ENCODE results near the gene C1orf232.
A peak's percentile ranks its signal among the peaks of the same experiment; 100 is the strongest.

C1orf232 gene

DNA sequence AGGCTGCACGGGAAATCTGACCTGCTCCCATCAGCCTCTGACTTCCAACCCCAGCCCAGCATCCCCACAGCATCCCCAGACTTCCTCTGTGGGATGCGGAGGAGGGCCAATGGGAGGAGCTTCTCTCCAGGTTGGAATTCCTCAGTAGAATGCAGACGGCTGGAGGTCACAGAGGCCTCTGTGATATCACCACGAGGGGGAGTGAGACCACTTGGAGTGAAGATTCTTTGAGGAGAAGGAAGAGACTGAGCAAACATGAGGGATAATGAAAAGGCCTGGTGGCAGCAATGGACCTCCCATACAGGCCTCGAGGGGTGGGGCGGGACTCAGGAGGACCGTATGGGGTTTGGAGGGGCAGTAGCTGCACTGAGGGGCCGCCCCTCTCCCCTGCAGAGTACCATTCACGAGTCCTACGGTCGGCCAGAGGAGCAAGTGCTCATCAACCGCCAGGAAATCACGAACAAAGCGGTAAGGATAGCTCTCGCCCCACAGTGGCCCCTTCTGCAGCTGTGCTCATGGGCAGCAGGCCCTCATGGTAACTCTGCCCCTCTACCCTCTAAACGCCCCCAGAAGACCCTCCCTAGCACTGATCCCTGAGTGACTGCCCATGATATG, 21.7 kb upstream of the C1orf232 start, which contains the start of gene CATSPER4:
Gene CATSPER4 (plus strand): TSS at position 230 of the 615 bp plus-strand sequence. CDS start 26 bp downstream, at position 256.
- H3K9me3 ChIP-seq (ENCODE audit: control insufficient read depth, insufficient read depth, low read depth, low read length), result no peaks in the 10 kb centered on the region
- TF ChIP-seq ZNF664 (tag by site-specific recombination; IDR thresholded peaks at IDR 0.05) (no peak), ZNF677 (tag by site-specific recombination; IDR thresholded peaks at IDR 0.05) (no peak), ZFP69B (tag by site-specific recombination; IDR thresholded peaks at IDR 0.05) (no peak), EGR2 (tag by site-specific recombination; IDR thresholded peaks at IDR 0.05; ENCODE audit: low read depth) (peak; percentile 16; the same call in 1 of the 2 replicates), ZNF48 (tag by site-specific recombination; IDR thresholded peaks at IDR 0.05) (no peak), ZNF571 (tag by site-specific recombination; IDR thresholded peaks at IDR 0.05) (no peak), ZNF350 (tag by site-specific recombination; IDR thresholded peaks at IDR 0.05) (no peak), MYNN (tag by site-specific recombination; IDR thresholded peaks at IDR 0.05; ENCODE audit: borderline replicate concordance) (no peak), GLIS2 (tag by site-specific recombination; IDR thresholded peaks at IDR 0.05) (peak; percentile 22; the same call in 1 of the 2 replicates), TRIM28 (IDR thresholded peaks at IDR 0.05; ENCODE audit: borderline replicate concordance, low read length) (no peak), ZNF221 (tag by site-specific recombination; IDR thresholded peaks at IDR 0.05; ENCODE audit: borderline replicate concordance) (no peak), ZNF791 (tag by site-specific recombination; IDR thresholded peaks at IDR 0.05) (no peak), ZNF169 (tag by site-specific recombination; IDR thresholded peaks at IDR 0.05) (no peak), ZNF239 (tag by site-specific recombination; IDR thresholded peaks at IDR 0.05) (no peak), ZIC2 (tag by site-specific recombination; IDR thresholded peaks at IDR 0.05) (peak; percentile 40), ZNF596 (tag by site-specific recombination; IDR thresholded peaks at IDR 0.05) (no peak), ZBTB17 (tag by site-specific recombination; IDR thresholded peaks at IDR 0.05) (0 out of 2 replicates have a peak, but pooled peaks have one; percentile 22), ZNF157 (tag by site-specific recombination; IDR thresholded peaks at IDR 0.05) (no peak)
- TF ChIP-seq, protein P1, sequence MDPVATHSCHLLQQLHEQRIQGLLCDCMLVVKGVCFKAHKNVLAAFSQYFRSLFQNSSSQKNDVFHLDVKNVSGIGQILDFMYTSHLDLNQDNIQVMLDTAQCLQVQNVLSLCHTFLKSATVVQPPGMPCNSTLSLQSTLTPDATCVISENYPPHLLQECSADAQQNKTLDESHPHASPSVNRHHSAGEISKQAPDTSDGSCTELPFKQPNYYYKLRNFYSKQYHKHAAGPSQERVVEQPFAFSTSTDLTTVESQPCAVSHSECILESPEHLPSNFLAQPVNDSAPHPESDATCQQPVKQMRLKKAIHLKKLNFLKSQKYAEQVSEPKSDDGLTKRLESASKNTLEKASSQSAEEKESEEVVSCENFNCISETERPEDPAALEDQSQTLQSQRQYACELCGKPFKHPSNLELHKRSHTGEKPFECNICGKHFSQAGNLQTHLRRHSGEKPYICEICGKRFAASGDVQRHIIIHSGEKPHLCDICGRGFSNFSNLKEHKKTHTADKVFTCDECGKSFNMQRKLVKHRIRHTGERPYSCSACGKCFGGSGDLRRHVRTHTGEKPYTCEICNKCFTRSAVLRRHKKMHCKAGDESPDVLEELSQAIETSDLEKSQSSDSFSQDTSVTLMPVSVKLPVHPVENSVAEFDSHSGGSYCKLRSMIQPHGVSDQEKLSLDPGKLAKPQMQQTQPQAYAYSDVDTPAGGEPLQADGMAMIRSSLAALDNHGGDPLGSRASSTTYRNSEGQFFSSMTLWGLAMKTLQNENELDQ (tag by site-specific recombination; IDR thresholded peaks at IDR 0.05; ENCODE audit: low read depth), result no peak
- TF ChIP-seq, protein P2, sequence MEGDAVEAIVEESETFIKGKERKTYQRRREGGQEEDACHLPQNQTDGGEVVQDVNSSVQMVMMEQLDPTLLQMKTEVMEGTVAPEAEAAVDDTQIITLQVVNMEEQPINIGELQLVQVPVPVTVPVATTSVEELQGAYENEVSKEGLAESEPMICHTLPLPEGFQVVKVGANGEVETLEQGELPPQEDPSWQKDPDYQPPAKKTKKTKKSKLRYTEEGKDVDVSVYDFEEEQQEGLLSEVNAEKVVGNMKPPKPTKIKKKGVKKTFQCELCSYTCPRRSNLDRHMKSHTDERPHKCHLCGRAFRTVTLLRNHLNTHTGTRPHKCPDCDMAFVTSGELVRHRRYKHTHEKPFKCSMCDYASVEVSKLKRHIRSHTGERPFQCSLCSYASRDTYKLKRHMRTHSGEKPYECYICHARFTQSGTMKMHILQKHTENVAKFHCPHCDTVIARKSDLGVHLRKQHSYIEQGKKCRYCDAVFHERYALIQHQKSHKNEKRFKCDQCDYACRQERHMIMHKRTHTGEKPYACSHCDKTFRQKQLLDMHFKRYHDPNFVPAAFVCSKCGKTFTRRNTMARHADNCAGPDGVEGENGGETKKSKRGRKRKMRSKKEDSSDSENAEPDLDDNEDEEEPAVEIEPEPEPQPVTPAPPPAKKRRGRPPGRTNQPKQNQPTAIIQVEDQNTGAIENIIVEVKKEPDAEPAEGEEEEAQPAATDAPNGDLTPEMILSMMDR (tag by site-specific recombination; IDR thresholded peaks at IDR 0.05), result peak; percentile 46; the same call in 1 of the 2 replicates
- TF ChIP-seq, protein P3, sequence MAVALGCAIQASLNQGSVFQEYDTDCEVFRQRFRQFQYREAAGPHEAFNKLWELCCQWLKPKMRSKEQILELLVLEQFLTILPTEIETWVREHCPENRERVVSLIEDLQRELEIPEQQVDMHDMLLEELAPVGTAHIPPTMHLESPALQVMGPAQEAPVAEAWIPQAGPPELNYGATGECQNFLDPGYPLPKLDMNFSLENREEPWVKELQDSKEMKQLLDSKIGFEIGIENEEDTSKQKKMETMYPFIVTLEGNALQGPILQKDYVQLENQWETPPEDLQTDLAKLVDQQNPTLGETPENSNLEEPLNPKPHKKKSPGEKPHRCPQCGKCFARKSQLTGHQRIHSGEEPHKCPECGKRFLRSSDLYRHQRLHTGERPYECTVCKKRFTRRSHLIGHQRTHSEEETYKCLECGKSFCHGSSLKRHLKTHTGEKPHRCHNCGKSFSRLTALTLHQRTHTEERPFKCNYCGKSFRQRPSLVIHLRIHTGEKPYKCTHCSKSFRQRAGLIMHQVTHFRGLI (tag by site-specific recombination; IDR thresholded peaks at IDR 0.05), result no peak
- TF ChIP-seq, protein P4, sequence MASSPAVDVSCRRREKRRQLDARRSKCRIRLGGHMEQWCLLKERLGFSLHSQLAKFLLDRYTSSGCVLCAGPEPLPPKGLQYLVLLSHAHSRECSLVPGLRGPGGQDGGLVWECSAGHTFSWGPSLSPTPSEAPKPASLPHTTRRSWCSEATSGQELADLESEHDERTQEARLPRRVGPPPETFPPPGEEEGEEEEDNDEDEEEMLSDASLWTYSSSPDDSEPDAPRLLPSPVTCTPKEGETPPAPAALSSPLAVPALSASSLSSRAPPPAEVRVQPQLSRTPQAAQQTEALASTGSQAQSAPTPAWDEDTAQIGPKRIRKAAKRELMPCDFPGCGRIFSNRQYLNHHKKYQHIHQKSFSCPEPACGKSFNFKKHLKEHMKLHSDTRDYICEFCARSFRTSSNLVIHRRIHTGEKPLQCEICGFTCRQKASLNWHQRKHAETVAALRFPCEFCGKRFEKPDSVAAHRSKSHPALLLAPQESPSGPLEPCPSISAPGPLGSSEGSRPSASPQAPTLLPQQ (tag by site-specific recombination; IDR thresholded peaks at IDR 0.05), result no peak
- H3K4me3 ChIP-seq (ENCODE audit: low read depth, low read length), result no peak within 1 kb of the TSS
- H3K27ac ChIP-seq (ENCODE audit: extremely low read depth, low read depth, low read length), result no peak within 1 kb of the TSS
- CTCF ChIA-PET, result interaction anchor here (0.5 to 4.1 kb wide), 26 partner anchors 10 to 1457 kb away, joined by 3 to 32 read pairs (median 4); partner anchors contain the start of genes CD52, CEP85, SH3BGRL3 and ZNF593
- no peaks in the 10 kb centered on the region for H3K36me3 ChIP-seq (ENCODE audit: control insufficient read depth in 2 of 2, insufficient read depth in 1 of 2, low read length in 2 of 2)
- no peaks in the 10 kb centered on the region for H3K4me1 ChIP-seq (ENCODE audit: control insufficient read depth, insufficient read depth, low read length)
- POLR2A ChIA-PET, result interaction anchor here (0.6 to 2.7 kb wide), 5 partner anchors 15 to 60 kb away, joined by 3 to 16 read pairs (median 4); partner anchors contain the start of gene CEP85

Measured in HEK293 (cell line).